MM.1S (cell line): ENCODE results near the gene ZBTB25.

Experiments used
- DNase-seq: peaks from one replicate; pipeline ENCODE4 v3.0.0-alpha.2; 2015
- H2AFZ ChIP-seq: fragments of 300-600 bp; sonication (generic); 2 replicates; pipeline ENCODE4 v1.6.0; 2016; ENCODE audit warnings: antibody characterized with exemption, low read length
- H3F3A ChIP-seq: fragments of 300-600 bp; sonication (generic); 2 replicates; pipeline ENCODE4 v1.6.1; 2016; ENCODE audit warnings: mild to moderate bottlenecking, antibody characterized with exemption, low read length, moderate library complexity, mixed read lengths; ENCODE audit not compliant: insufficient read depth
- H3K27ac ChIP-seq: fragments of 300-600 bp; sonication (generic); 2 replicates; pipeline ENCODE4 v1.5.1; 2016; ENCODE audit warnings: mild to moderate bottlenecking, low read length
- H3K27me3 ChIP-seq: fragments of 300-600 bp; sonication (generic); replicated peaks from 2 replicates; pipeline ENCODE4 v1.6.0; 2016; ENCODE audit warnings: low read length; ENCODE audit not compliant: insufficient read depth
- H3K36me3 ChIP-seq: fragments of 300-600 bp; sonication (generic); replicated peaks from 2 replicates; pipeline ENCODE4 v1.6.1; 2016; ENCODE audit warnings: mild to moderate bottlenecking, low read length, mixed read lengths; ENCODE audit not compliant: insufficient read depth
- H3K4me1 ChIP-seq: fragments of 300-600 bp; sonication (generic); 2 replicates; pipeline ENCODE4 v1.6.1; 2016; ENCODE audit warnings: low read length, mixed read lengths
- H3K4me2 ChIP-seq: fragments of 300-600 bp; sonication (generic); 2 replicates; pipeline ENCODE4 v1.6.0; 2016; ENCODE audit warnings: low read depth, low read length
- H3K4me3 ChIP-seq: fragments of 300-600 bp; sonication (generic); 2 replicates; pipeline ENCODE4 v1.5.1; 2016; ENCODE audit warnings: low read length, mixed read lengths
- H3K79me2 ChIP-seq: fragments of 300-600 bp; sonication (generic); 2 replicates; pipeline ENCODE4 v1.6.1; 2016; ENCODE audit warnings: mixed run types, low read length, mixed read lengths
- H3K9ac ChIP-seq: fragments of 300-600 bp; sonication (generic); 2 replicates; pipeline ENCODE4 v1.6.1; 2016; ENCODE audit warnings: low read length, mixed read lengths
- H3K9me2 ChIP-seq: fragments of 300-600 bp; sonication (generic); replicated peaks from 2 replicates; pipeline ENCODE4 v1.6.1; 2016; ENCODE audit warnings: mild to moderate bottlenecking, low read length, mixed read lengths; ENCODE audit not compliant: insufficient read depth
- H3K9me3 ChIP-seq: fragments of 300-600 bp; sonication (generic); replicated peaks from 2 replicates; pipeline ENCODE4 v1.6.1; 2016; ENCODE audit warnings: mild to moderate bottlenecking, low read length, mixed read lengths; ENCODE audit not compliant: insufficient read depth
- H4K20me1 ChIP-seq: fragments of 300-600 bp; sonication (generic); 2 replicates; pipeline ENCODE4 v1.6.1; 2016; ENCODE audit warnings: mild to moderate bottlenecking, low read length, moderate library complexity, mixed read lengths; ENCODE audit not compliant: insufficient read depth
- EZH2 ChIP-seq: fragments of 300-600 bp; sonication (generic); optimal IDR thresholded peaks from 2 replicates; pipeline ENCODE3; 2017; ENCODE audit warnings: low read depth, mild to moderate bottlenecking, antibody characterized with exemption, low read length, mixed read lengths
- EZH2phosphoT487 ChIP-seq: fragments of 300-600 bp; sonication (generic); IDR thresholded peaks from 2 replicates; pipeline ENCODE4 v1.6.1; 2018; ENCODE audit warnings: antibody characterized with exemption, low read length
- TF ChIP-seq, protein P1 (sequence below): fragments of 300-600 bp; sonication (generic); IDR thresholded peaks from 2 replicates; pipeline ENCODE4 v1.5.1; 2016; ENCODE audit warnings: antibody characterized with exemption, low read length, mixed read lengths

Gene ZBTB25

DNA sequence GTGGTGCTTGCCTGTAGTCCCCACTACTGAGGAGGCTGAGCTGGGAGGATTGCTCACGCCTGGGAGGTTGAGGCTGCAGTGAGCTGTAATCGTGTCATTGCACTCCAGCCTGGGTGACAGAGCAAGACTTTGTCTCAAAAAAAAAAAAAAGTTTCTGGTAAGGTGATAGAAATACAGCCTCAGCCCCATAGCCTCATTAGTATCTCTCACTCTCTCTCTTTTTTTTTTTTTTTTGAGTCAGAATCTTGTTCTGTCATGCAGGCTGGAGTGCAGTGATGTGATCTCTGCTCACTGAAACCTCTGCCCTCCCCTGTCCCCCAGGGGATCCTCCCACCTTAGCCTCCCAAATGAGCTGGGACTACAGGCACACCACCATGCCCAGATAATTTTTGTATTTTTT lies 96.3 kb downstream of the ZBTB25 start:
- Histone ChIP-seq H3K4me3 (no peak overlapping the region), H3K9ac (no peak overlapping the region), H3K4me1 (no peaks in the 10 kb centered on the region), H3K4me2 (no peak overlapping the region), H3K27ac (no peak overlapping the region), H2AFZ (no peak overlapping the region), H3F3A (no peaks in the 10 kb centered on the region), H3K79me2 (peaks cover 21% of the 10 kb centered on the region), H3K9me2 (no peaks in the 10 kb centered on the region), H3K27me3 (no peaks in the 10 kb centered on the region), H3K9me3 (no peaks in the 10 kb centered on the region), H4K20me1 (no peaks in the 10 kb centered on the region), H3K36me3 (no peaks in the 10 kb centered on the region)
- TF ChIP-seq, protein P1, sequence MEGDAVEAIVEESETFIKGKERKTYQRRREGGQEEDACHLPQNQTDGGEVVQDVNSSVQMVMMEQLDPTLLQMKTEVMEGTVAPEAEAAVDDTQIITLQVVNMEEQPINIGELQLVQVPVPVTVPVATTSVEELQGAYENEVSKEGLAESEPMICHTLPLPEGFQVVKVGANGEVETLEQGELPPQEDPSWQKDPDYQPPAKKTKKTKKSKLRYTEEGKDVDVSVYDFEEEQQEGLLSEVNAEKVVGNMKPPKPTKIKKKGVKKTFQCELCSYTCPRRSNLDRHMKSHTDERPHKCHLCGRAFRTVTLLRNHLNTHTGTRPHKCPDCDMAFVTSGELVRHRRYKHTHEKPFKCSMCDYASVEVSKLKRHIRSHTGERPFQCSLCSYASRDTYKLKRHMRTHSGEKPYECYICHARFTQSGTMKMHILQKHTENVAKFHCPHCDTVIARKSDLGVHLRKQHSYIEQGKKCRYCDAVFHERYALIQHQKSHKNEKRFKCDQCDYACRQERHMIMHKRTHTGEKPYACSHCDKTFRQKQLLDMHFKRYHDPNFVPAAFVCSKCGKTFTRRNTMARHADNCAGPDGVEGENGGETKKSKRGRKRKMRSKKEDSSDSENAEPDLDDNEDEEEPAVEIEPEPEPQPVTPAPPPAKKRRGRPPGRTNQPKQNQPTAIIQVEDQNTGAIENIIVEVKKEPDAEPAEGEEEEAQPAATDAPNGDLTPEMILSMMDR, result no peak
- TF ChIP-seq EZH2 (no peak), EZH2phosphoT487 (no peak)
- DNase-seq, result no peak

DNA sequence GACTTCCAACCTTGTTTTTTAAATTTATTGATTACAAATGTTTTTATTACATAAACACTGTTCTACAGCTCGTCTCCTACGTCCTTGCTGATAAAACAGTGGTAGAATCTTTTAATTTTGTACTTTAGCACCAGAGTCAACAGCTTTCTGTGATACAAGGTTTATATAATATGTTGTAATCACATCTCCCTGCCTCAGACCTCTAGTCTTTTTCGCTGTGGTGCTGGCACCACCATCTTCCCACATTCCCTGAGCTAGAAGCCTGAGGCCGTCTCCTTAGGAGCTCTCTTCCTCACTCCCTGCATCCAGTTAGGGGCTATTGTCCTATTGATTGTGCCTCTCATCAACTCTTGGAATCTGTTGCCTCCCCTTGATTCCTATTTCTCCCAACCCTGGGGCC lies 98.3 kb downstream of the ZBTB25 start:
- H3K79me2 ChIP-seq, result peaks cover 21% of the 10 kb centered on the region
- no peaks in the 10 kb centered on the region for H3K36me3 ChIP-seq
- H3K9me3 ChIP-seq, result no peaks in the 10 kb centered on the region
- no peaks in the 10 kb centered on the region for H3F3A ChIP-seq
- no peak for TF ChIP-seq EZH2
- TF ChIP-seq EZH2phosphoT487, result no peak
- TF ChIP-seq, protein P1, result no peak
- no peak overlapping the region for H3K9ac ChIP-seq
- H3K9me2 ChIP-seq, result no peaks in the 10 kb centered on the region
- no peak for DNase-seq
- H3K27me3 ChIP-seq, result no peaks in the 10 kb centered on the region
- no peaks in the 10 kb centered on the region for H3K4me1 ChIP-seq
- H2AFZ ChIP-seq, result no peak overlapping the region
- no peak overlapping the region for H3K27ac ChIP-seq
- H3K4me3 ChIP-seq, result no peak overlapping the region
- no peaks in the 10 kb centered on the region for H4K20me1 ChIP-seq
- no peak overlapping the region for H3K4me2 ChIP-seq

DNA sequence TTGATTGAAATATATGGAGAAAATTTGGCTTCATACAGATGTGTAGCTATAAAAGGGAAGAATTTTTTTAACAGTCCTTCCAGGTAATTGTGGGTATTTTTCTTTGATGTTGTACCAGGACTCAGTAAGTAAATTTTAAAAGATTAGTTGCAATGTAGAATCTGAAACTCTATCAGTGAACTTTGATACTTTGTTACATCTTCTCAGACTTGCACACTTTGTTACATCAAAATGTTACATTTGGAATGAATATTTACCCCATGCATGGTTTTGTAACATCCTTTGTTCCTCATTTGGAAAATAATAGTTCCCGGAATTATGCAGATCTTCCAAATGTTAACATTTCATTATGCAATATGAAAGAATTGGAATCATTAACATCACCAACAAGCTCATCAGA lies 101.7 kb downstream of the ZBTB25 start:
- Histone ChIP-seq H3K27ac (no peak overlapping the region), H3K79me2 (peaks cover 34% of the 10 kb centered on the region), H3K4me1 (no peaks in the 10 kb centered on the region), H3K9me3 (no peaks in the 10 kb centered on the region), H2AFZ (no peak overlapping the region), H3F3A (no peaks in the 10 kb centered on the region), H3K27me3 (no peaks in the 10 kb centered on the region), H4K20me1 (no peaks in the 10 kb centered on the region), H3K4me2 (no peak overlapping the region), H3K9me2 (no peaks in the 10 kb centered on the region), H3K36me3 (no peaks in the 10 kb centered on the region), H3K4me3 (no peak overlapping the region), H3K9ac (no peak overlapping the region)
- no peak for TF ChIP-seq EZH2phosphoT487
- TF ChIP-seq, protein P1, result no peak
- TF ChIP-seq EZH2, result no peak
- DNase-seq, result no peak
